PFSK-1 (cell line): Measurements from ENCODE around the gene KDM6A.

ENCODE experiments used
- FOXP2 ChIP-seq: optimal IDR thresholded peaks from 2 replicates; pipeline ENCODE3; 2011; ENCODE audit warnings: borderline replicate concordance, control low read depth, inconsistent platforms; ENCODE audit not compliant: insufficient read depth; ENCODE audit errors: extremely low read length, extremely low read depth
- POLR2AphosphoS5 ChIP-seq: IDR thresholded peaks from 2 replicates; pipeline ENCODE4 v1.6.1; 2012; ENCODE audit warnings: low read depth, mild to moderate bottlenecking, control low read depth, low read length, moderate library complexity
- REST ChIP-seq, 2 experiments: IDR thresholded peaks; 2 replicates each; pipeline versions ENCODE4 v1.6.1 to v1.8.0; 2011 to 2012; ENCODE audit warnings: low read depth in 2 of 2, low read length in 2 of 2, control low read depth in 1 of 2, inconsistent platforms in 1 of 2, mild to moderate bottlenecking in 1 of 2, moderate library complexity in 1 of 2; ENCODE audit not compliant: insufficient read depth in 1 of 2
- SIN3A ChIP-seq: IDR thresholded peaks from 2 replicates; pipeline ENCODE4 v1.6.1; 2012; ENCODE audit warnings: mild to moderate bottlenecking, low read length, moderate library complexity, borderline replicate concordance; ENCODE audit not compliant: insufficient read depth
- TAF1 ChIP-seq: IDR thresholded peaks from 2 replicates; pipeline ENCODE4 v1.6.1; 2012; ENCODE audit warnings: low read length, control low read depth, borderline replicate concordance; ENCODE audit not compliant: insufficient read depth

KDM6A gene

GRCh38 chrX:44898411-44899221, 25.6 kb downstream of the KDM6A start:
- TF ChIP-seq SIN3A (no peak), TAF1 (no peak), POLR2AphosphoS5 (no peak), REST (IDR thresholded peaks at IDR 0.05; ENCODE audit: insufficient read depth in 1 of 2, low read depth in 2 of 2, low read length in 2 of 2) (no peak), FOXP2 (no peak)

GRCh38 chrX:44899946-44900345, 27.0 kb downstream of the KDM6A start:
- TF ChIP-seq REST (IDR thresholded peaks at IDR 0.05; ENCODE audit: insufficient read depth in 1 of 2, low read depth in 2 of 2, low read length in 2 of 2) (no peak), TAF1 (no peak), FOXP2 (no peak), SIN3A (no peak), POLR2AphosphoS5 (no peak)

- TF ChIP-seq POLR2AphosphoS5: no peak
- TF ChIP-seq FOXP2: no peak
- TF ChIP-seq SIN3A: no peak
- no peak for TF ChIP-seq REST (IDR thresholded peaks at IDR 0.05; ENCODE audit: insufficient read depth in 1 of 2, low read depth in 2 of 2, low read length in 2 of 2)
- no peak for TF ChIP-seq TAF1
Measured at GRCh38 chrX:44903107-44903506, 30.1 kb downstream of the KDM6A start.

GRCh38 chrX:44903830-44904530, 31.0 kb downstream of the KDM6A start:
- no peak for TF ChIP-seq SIN3A
- no peak for TF ChIP-seq REST (IDR thresholded peaks at IDR 0.05; ENCODE audit: insufficient read depth in 1 of 2, low read depth in 2 of 2, low read length in 2 of 2)
- no peak for TF ChIP-seq FOXP2
- TF ChIP-seq TAF1: no peak
- TF ChIP-seq POLR2AphosphoS5: no peak
